K562 (cell line): ENCODE results near the gene CDC5L. TPM values are rescaled to one million over a fixed set of nuclear protein-coding genes. Genes with fewer than 3 reads are reported as not detected.

Experiments used
- CBX3 ChIP-seq, 2 experiments: IDR thresholded peaks; 1 replicate in 1 of 2; 2 replicates in 1 of 2; pipeline ENCODE4 v1.6.1; 2012; ENCODE audit warnings: inconsistent platforms in 2 of 2, low read length in 2 of 2, borderline replicate concordance in 1 of 2, control low read depth in 1 of 2
- CTBP1 ChIP-seq: fragments of 450-650 bp; IDR thresholded peaks from 2 replicates; pipeline ENCODE4 v1.6.1; 2016; ENCODE audit warnings: borderline replicate concordance
- ETS1 ChIP-seq: conservative IDR thresholded peaks from 2 replicates; pipeline ENCODE4 v1.6.1; 2011; ENCODE audit warnings: low read depth, mild to moderate bottlenecking, low read length; ENCODE audit not compliant: control insufficient read depth
- GABPA ChIP-seq: fragments of 200-800 bp; sonication (Bioruptor generic); conservative IDR thresholded peaks from 2 replicates; pipeline ENCODE4 v1.6.1; 2016; ENCODE audit warnings: low read depth, missing genetic modification characterization, missing compliant biosample characterization
- HDAC2 ChIP-seq: fragments of 450-650 bp; IDR thresholded peaks from 2 replicates; pipeline ENCODE4 v1.6.1; 2016; ENCODE audit warnings: mild to moderate bottlenecking
- HMGN3 ChIP-seq: IDR thresholded peaks from 2 replicates; pipeline ENCODE4 v1.6.1; 2011; ENCODE audit warnings: borderline replicate concordance, low read depth, mild to moderate bottlenecking, mixed read lengths, low read length; ENCODE audit not compliant: insufficient read length; ENCODE audit errors: extremely low read depth
- HSF4 ChIP-seq: fragments of 250-450 bp; sonication (Bioruptor Pico); IDR thresholded peaks from 2 replicates; pipeline ENCODE4 v2.1.2; 2022; ENCODE audit warnings: mild to moderate bottlenecking, moderate library complexity, borderline replicate concordance
- KDM2B ChIP-seq: fragments of 250-450 bp; sonication (Bioruptor Pico); IDR thresholded peaks from 2 replicates; pipeline ENCODE4 v1.8.0; 2021; ENCODE audit warnings: mild to moderate bottlenecking, moderate library complexity
- KLF1 ChIP-seq: fragments of 450-650 bp; IDR thresholded peaks from 2 replicates; pipeline ENCODE4 v1.6.1; 2016; ENCODE audit warnings: missing genetic modification characterization, missing compliant biosample characterization
- MXI1 ChIP-seq: IDR thresholded peaks from 2 replicates; pipeline ENCODE4 v1.6.1; 2011; ENCODE audit warnings: low read depth, mild to moderate bottlenecking, improper control_type of control experiment, low read length
- POU5F1 ChIP-seq: fragments of 150-350 bp; IDR thresholded peaks from 2 replicates; pipeline ENCODE4 v1.6.1; 2014; ENCODE audit warnings: borderline replicate concordance, low read length, low read depth, mild to moderate bottlenecking; ENCODE audit not compliant: partially characterized antibody
- RBBP5 ChIP-seq: fragments of 200-600 bp; sonication (generic); IDR thresholded peaks from 2 replicates; pipeline ENCODE4 v1.6.1; 2012; ENCODE audit warnings: borderline replicate concordance, mild to moderate bottlenecking, low read length, control low read depth, inconsistent platforms; ENCODE audit not compliant: insufficient read depth, poor library complexity, severe bottlenecking
- TAF1 ChIP-seq: IDR thresholded peaks from 2 replicates; pipeline ENCODE4 v1.6.1; 2011; ENCODE audit warnings: mild to moderate bottlenecking, low read length, moderate library complexity; ENCODE audit not compliant: insufficient read depth, control insufficient read depth, severe bottlenecking; ENCODE audit errors: extremely low read depth
- ZBTB11 ChIP-seq, 3 experiments: fragments of 200-800 bp in 1 of 3; fragments of 250-450 bp in 1 of 3; fragments of 450-650 bp in 1 of 3; sonication (Bioruptor Pico) in 1 of 3; sonication (Bioruptor generic) in 1 of 3; formaldehyde crosslinking in 1 of 3; IDR thresholded peaks; 2 replicates each; pipeline versions ENCODE4 v1.6.1 to v1.8.0; 2016 to 2022; ENCODE audit warnings: mild to moderate bottlenecking in 2 of 3, missing genetic modification characterization in 2 of 3, missing compliant biosample characterization in 1 of 3, moderate library complexity in 1 of 3
- ZKSCAN1 ChIP-seq: fragments of 150-350 bp; IDR thresholded peaks from 2 replicates; pipeline ENCODE4 v1.6.1; 2016; ENCODE audit warnings: low read depth, low read length
- ZNF133 ChIP-seq: fragments of 250-450 bp; sonication (Bioruptor Pico); IDR thresholded peaks from 2 replicates; pipeline ENCODE4 v1.4.0; 2020; ENCODE audit warnings: mild to moderate bottlenecking
- ZNF232 ChIP-seq: sonication (generic); formaldehyde crosslinking; IDR thresholded peaks from 2 replicates; pipeline ENCODE4 v1.8.0; 2022; ENCODE audit warnings: mild to moderate bottlenecking, missing genetic modification reagents
- ZNF24 ChIP-seq: fragments of 450-650 bp; IDR thresholded peaks from 2 replicates; pipeline ENCODE4 v1.6.1; 2016
- ZNF311 ChIP-seq: fragments of 250-450 bp; sonication (Bioruptor Pico); IDR thresholded peaks from 2 replicates; pipeline ENCODE4 v1.4.0; 2020; ENCODE audit warnings: mild to moderate bottlenecking, moderate library complexity
- ZNF583 ChIP-seq: fragments of 250-450 bp; sonication (Bioruptor Pico); IDR thresholded peaks from 2 replicates; pipeline ENCODE4 v1.4.0; 2020
- ZNF589 ChIP-seq: fragments of 200-800 bp; sonication (Bioruptor generic); IDR thresholded peaks from 2 replicates; pipeline ENCODE4 v1.6.1; 2016; ENCODE audit warnings: low read depth, missing genetic modification characterization, missing compliant biosample characterization
- ZNF75A ChIP-seq: fragments of 450-650 bp; formaldehyde crosslinking; IDR thresholded peaks from 2 replicates; pipeline ENCODE4 v1.4.0; 2020; ENCODE audit warnings: mild to moderate bottlenecking
- ZNF766 ChIP-seq: fragments of 200-800 bp; sonication (Bioruptor generic); conservative IDR thresholded peaks from 2 replicates; pipeline ENCODE4 v1.6.1; 2016; ENCODE audit warnings: missing genetic modification characterization, missing compliant biosample characterization
- polyA plus RNA-seq, 8 experiments: library from polyadenylated mRNA; depleted of rRNA in 4 of 8; stranded (reverse) in 5 of 8; unstranded in 3 of 8; fragments of >200 nt; fragmentation: Nextera tagmentation in 2 of 8; fragmentation: Illumina TruSeq in 1 of 8; extraction: Ambion mirVana in 2 of 8; extraction: Trizol in 1 of 8; gene quantifications; 2 replicates each; pipeline versions ENCODE4 v1.2.1 to v1.2.3, GENCODE V29; 2011 to 2014; ENCODE audit warnings: inconsistent platforms in 1 of 8, missing spikeins in 1 of 8
- total RNA-seq, 7 experiments: library from RNA; depleted of rRNA in 6 of 7; stranded (reverse); fragments of >200 nt in 6 of 7; fragmentation: Illumina TruSeq in 2 of 7; extraction: Trizol in 2 of 7; gene quantifications; 2 replicates each; pipeline versions ENCODE4 v1.2.1 to v1.2.3, GENCODE V29; 2011 to 2021; ENCODE audit warnings: low replicate concordance in 1 of 7

Gene CDC5L
- total and polyA plus RNA-seq, 9 of the 15 experiments (the other 6 are each of a cell fraction or from before 2014, with no cell fraction given): 22.3 to 44.2 (median 30.8) TPM

- TF ChIP-seq ZBTB11 (CRISPR knock-in tag; IDR thresholded peaks at IDR 0.05): no peak
- peak; percentile 67; the same call in 1 of the 2 replicates for TF ChIP-seq MXI1
- TF ChIP-seq ZNF766 (CRISPR knock-in tag): peak; percentile 83; the same call in 1 of the 2 replicates
- TF ChIP-seq TAF1: peak; percentile 93
- TF ChIP-seq ZNF75A (CRISPR knock-in tag): no peak
- TF ChIP-seq POU5F1: no peak
- TF ChIP-seq ZKSCAN1: peak; percentile 55; the same call in 1 of the 2 replicates
- TF ChIP-seq ZNF589 (CRISPR knock-in tag): peak; percentile 84; the same call in 1 of the 2 replicates
- peak; percentile 39; the same call in 1 of the 2 replicates for TF ChIP-seq CTBP1
- TF ChIP-seq ZNF232 (CRISPR knock-in tag): 0 out of 2 replicates have a peak, but pooled peaks have one; percentile 50
- peak; percentile 47; the same call in 1 of the 2 replicates for TF ChIP-seq GABPA (tag)
- peak; percentile 74; the same call in 1 of the 2 replicates for TF ChIP-seq HDAC2
- no peak for TF ChIP-seq ZNF133 (CRISPR knock-in tag)
- TF ChIP-seq HMGN3: peak; percentile 24
- no peak for TF ChIP-seq KDM2B (CRISPR knock-in tag)
- no peak for TF ChIP-seq ZNF24
- no peak for TF ChIP-seq KLF1 (tag)
- 0 out of 2 replicates have a peak, but pooled peaks have one; percentile 47 for TF ChIP-seq ETS1
- TF ChIP-seq CBX3 (IDR thresholded peaks at IDR 0.05; ENCODE audit: borderline replicate concordance in 1 of 2, low read length in 2 of 2): peak in 1 of 2 experiments; percentile 36; a peak in 1 of 3 replicates
- no peak for TF ChIP-seq HSF4 (CRISPR knock-in tag)
- peak; percentile 86 for TF ChIP-seq RBBP5
- peak; percentile 79; the same call in 1 of the 2 replicates for TF ChIP-seq ZNF583
- no peak for TF ChIP-seq ZNF311 (CRISPR knock-in tag)
Measured at GRCh38 chr6:44387346-44388134, at the start of gene CDC5L (continued).
